Suprapubic skin (tissue), 4 donors: Measurements from ENCODE around the gene CASKIN1. TPM values are rescaled to one million over a fixed set of nuclear protein-coding genes. Genes with fewer than 3 reads are reported as not detected.

Experiments
- DNase-seq, 2 donors: peaks; one replicate each; pipeline ENCODE4 v3.0.0-alpha.2; 2019; ENCODE audit warnings: low spot score in 2 of 2
- H3K27ac ChIP-seq: fragments of 200-600 bp; sonication (generic); one replicate; pipeline ENCODE4 v1.5.1; 2019
- H3K27me3 ChIP-seq: fragments of 200-600 bp; sonication (generic); one replicate; pipeline ENCODE4 v1.5.1; 2019
- H3K36me3 ChIP-seq: fragments of 200-600 bp; sonication (generic); one replicate; pipeline ENCODE4 v1.5.1; 2019
- H3K4me1 ChIP-seq: fragments of 200-600 bp; sonication (generic); one replicate; pipeline ENCODE4 v1.5.1; 2019
- H3K4me3 ChIP-seq: fragments of 200-600 bp; sonication (generic); one replicate; pipeline ENCODE4 v1.5.1; 2019; ENCODE audit warnings: mild to moderate bottlenecking
- H3K9me3 ChIP-seq: fragments of 200-600 bp; sonication (generic); one replicate; pipeline ENCODE4 v1.5.1; 2019
- EP300 ChIP-seq: sonication (generic); formaldehyde crosslinking; IDR thresholded peaks from one replicate; pipeline ENCODE4 v1.6.1; 2017; ENCODE audit warnings: antibody characterized with exemption
- POLR2A ChIP-seq, 2 donors: fragments of 450-650 bp; IDR thresholded peaks; one replicate each; pipeline ENCODE4 v1.6.1; 2017; ENCODE audit warnings: antibody characterized with exemption in 2 of 2, mild to moderate bottlenecking in 2 of 2, moderate library complexity in 2 of 2
- POLR2AphosphoS5 ChIP-seq, 3 donors: sonication (generic); formaldehyde crosslinking; IDR thresholded peaks; one replicate each; pipeline ENCODE4 v1.6.1; 2017; ENCODE audit warnings: antibody characterized with exemption in 3 of 3
- WGBS: methylation state at CpG from one replicate; pipeline ENCODE4 v1.1.5; 2018; 5-methylcytosine and 5-hydroxymethylcytosine counted together
- total RNA-seq, 4 donors: library from RNA; depleted of rRNA; stranded (reverse); fragments of >200 nt; gene quantifications; one replicate each; pipeline ENCODE4 v1.1.0, GENCODE V29; 2016
- TF ChIP-seq, protein P1 (sequence below), 2 donors: fragments of 200-600 bp in 1 of 2; fragments of 450-650 bp in 1 of 2; sonication (generic) in 1 of 2; IDR thresholded peaks; one replicate each; pipeline ENCODE4 v1.5.1; 2016 to 2019; ENCODE audit warnings: antibody characterized with exemption in 2 of 2, mild to moderate bottlenecking in 1 of 2, moderate library complexity in 1 of 2

Gene CASKIN1
- total RNA-seq, 4 donors from 2014 or later, result 0.49 to 1.5 (median 0.78) TPM

DNA sequence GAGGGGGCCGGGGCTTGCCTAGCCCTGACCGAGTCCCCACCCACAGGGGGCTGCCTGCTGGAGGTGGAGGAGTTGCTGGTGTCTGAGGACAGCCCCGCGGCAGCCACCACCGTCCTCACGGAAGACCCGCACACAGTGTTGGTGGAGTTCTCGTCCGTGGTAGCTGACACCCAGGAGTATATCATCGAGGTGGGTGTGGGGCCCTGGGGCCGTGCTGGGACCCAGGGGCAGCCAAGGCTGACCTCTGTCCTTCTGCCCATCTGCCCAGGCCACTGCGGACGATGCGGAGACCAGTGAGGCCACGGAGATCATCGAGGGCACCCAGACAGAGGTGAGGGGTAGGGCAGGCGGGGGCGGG, 38.4 kb upstream of the CASKIN1 start:
- H3K4me1 ChIP-seq, result peaks cover 39% of the 10 kb centered on the region
- peaks cover 61% of the 10 kb centered on the region for H3K36me3 ChIP-seq
- 69% methylated on average over 2 of the region's 18 CpGs for WGBS

DNA sequence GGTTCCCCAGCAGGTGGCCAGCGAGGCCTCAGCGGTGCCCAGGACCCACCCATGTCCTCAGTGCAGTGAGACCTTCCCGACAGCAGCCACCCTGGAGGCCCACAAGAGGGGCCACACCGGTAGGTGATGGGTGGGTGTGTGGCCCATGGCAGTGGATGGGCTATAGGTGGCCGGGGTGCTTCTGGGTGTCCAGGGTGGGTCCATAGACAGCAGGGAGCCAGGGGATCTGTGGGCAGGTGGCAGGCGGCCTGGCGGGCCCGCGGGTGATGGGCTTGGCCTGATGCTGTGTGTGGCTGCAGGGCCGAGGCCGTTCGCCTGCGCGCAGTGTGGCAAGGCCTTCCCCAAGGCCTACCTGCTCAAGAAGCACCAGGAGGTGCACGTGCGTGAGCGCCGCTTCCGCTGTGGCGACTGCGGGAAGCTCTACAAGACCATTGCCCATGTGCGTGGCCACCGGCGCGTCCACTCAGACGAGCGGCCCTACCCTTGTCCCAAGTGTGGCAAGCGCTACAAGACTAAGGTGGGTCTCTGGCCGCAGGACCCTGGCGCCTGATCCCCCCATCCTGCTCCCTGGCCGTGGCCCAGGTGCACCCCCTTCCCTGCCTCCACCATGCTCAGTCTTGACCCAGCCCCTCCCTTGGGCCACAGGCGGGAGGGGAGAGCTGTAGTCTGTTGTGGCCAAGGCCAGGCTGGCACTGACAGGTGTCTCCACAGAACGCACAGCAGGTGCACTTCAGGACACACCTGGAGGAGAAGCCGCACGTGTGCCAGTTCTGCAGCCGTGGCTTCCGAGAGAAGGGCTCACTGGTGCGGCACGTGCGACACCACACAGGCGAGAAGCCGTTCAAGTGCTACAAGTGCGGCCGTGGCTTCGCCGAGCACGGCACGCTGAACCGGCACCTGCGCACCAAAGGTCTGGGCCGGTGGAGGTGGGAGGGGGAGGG, 37.7 kb upstream of the CASKIN1 start:
- H3K36me3 ChIP-seq, result peaks cover 64% of the 10 kb centered on the region

More for the DNA sequence above, 38.4 kb upstream of the CASKIN1 start:
- H3K9me3 ChIP-seq, result no peaks in the 10 kb centered on the region
- H3K4me3 ChIP-seq, result no peak overlapping the region
- H3K27me3 ChIP-seq, result peaks cover 19% of the 10 kb centered on the region
- no peak for DNase-seq
- TF ChIP-seq POLR2A (IDR thresholded peaks at IDR 0.05), result no peak
- TF ChIP-seq, protein P1, sequence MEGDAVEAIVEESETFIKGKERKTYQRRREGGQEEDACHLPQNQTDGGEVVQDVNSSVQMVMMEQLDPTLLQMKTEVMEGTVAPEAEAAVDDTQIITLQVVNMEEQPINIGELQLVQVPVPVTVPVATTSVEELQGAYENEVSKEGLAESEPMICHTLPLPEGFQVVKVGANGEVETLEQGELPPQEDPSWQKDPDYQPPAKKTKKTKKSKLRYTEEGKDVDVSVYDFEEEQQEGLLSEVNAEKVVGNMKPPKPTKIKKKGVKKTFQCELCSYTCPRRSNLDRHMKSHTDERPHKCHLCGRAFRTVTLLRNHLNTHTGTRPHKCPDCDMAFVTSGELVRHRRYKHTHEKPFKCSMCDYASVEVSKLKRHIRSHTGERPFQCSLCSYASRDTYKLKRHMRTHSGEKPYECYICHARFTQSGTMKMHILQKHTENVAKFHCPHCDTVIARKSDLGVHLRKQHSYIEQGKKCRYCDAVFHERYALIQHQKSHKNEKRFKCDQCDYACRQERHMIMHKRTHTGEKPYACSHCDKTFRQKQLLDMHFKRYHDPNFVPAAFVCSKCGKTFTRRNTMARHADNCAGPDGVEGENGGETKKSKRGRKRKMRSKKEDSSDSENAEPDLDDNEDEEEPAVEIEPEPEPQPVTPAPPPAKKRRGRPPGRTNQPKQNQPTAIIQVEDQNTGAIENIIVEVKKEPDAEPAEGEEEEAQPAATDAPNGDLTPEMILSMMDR (IDR thresholded peaks at IDR 0.05), result no peak
- TF ChIP-seq POLR2AphosphoS5 (IDR thresholded peaks at IDR 0.05), result no peak
- no peak for TF ChIP-seq EP300
- no peak overlapping the region for H3K27ac ChIP-seq

DNA sequence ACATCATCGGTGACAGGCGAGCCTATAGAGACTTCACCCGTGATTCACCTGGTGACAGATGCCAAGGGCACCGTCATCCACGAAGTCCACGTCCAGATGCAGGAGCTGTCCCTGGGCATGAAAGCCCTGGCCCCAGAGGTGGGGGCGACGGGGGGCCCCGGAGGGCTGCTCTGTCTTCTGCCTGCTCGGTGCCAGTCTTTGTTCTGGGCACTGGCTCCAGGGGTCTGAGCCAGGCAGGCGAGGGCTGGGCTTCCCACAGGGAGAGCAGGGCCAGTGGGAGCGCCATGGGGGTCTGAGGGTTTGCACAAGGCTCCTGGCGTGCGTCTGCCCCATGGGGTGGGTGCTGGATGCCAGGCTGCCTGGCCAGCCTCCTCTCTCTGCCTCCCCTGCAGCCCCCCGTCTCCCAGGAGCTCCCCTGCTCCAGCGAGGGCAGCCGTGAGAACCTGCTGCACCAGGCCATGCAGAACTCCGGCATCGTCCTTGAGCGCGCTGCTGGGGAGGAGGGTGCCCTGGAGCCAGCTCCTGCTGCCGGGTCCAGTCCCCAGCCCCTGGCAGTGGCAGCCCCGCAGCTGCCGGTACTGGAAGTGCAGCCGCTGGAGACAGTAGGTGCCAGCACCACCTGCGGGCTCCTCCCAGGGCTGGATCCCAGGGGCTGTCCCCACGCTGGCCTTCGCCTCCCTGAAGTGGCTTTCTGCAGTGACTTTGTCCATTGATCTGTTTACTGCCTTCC, 36.8 kb upstream of the CASKIN1 start:
- Histone ChIP-seq H3K4me3 (no peak overlapping the region), H3K4me1 (peaks cover 34% of the 10 kb centered on the region), H3K36me3 (peaks cover 74% of the 10 kb centered on the region), H3K27me3 (peaks cover 19% of the 10 kb centered on the region), H3K27ac (no peak overlapping the region), H3K9me3 (no peaks in the 10 kb centered on the region)
- peak in 1 of 2 donors; percentile 62 for DNase-seq
- no peak for TF ChIP-seq POLR2AphosphoS5 (IDR thresholded peaks at IDR 0.05)
- TF ChIP-seq, protein P1 (IDR thresholded peaks at IDR 0.05), result no peak
- 100% methylated on average over 5 of the region's 28 CpGs for WGBS

More for the DNA sequence above, 37.7 kb upstream of the CASKIN1 start:
- TF ChIP-seq EP300 (no peak), POLR2A (IDR thresholded peaks at IDR 0.05) (no peak), POLR2AphosphoS5 (IDR thresholded peaks at IDR 0.05) (no peak)
- TF ChIP-seq, protein P1 (IDR thresholded peaks at IDR 0.05), result no peak
- H3K4me3 ChIP-seq, result no peak overlapping the region
- peaks cover 19% of the 10 kb centered on the region for H3K27me3 ChIP-seq
- no peak overlapping the region for H3K27ac ChIP-seq
- no peaks in the 10 kb centered on the region for H3K9me3 ChIP-seq
- WGBS, result 96% methylated on average over 13 of the region's 51 CpGs
- H3K4me1 ChIP-seq, result peaks cover 39% of the 10 kb centered on the region
- peak in 1 of 2 donors; percentile 62 for DNase-seq

DNA sequence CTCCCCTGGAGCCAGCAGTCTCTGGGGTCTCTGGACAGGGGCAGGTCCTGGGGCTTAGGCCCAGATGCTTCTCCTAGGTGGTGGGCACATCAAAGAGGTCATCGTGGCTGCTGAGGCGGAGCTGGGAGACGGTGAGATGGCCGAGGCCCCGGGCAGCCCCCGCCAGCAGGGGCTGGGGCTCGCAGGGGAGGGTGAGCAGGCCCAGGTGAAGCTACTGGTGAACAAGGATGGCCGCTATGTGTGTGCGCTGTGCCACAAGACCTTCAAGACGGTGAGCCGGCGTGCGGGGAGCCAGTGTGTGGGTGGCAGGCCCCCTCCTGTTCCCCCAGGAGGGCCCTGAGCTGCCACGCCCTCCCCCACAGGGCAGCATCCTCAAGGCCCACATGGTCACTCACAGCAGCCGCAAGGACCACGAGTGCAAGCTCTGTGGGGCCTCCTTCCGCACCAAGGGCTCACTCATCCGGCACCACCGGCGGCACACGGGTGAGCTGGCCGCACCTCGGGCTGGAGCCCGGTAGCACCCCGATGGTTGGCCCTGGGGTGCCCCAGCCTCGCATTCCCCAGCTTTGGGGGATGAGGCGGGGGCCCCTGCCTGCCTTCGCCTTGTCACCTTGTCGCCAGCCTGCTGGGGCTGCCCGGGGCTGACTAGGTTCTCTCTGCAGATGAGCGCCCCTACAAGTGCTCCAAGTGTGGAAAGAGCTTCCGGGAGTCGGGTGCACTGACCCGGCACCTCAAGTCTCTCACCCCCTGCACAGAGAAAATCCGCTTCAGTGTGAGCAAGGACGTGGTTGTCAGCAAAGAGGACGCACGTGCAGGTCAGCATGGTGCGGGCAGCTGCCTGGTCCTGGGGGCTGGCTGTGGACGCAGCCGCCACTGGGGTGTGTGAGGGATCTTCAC, 35.9 kb upstream of the CASKIN1 start:
- 87% methylated on average over 16 of the region's 41 CpGs for WGBS
- Histone ChIP-seq H3K4me1 (peaks cover 28% of the 10 kb centered on the region), H3K27ac (no peak overlapping the region), H3K4me3 (no peak overlapping the region), H3K36me3 (peaks cover 76% of the 10 kb centered on the region), H3K9me3 (no peaks in the 10 kb centered on the region), H3K27me3 (peaks cover 12% of the 10 kb centered on the region)
- no peak for TF ChIP-seq POLR2A (IDR thresholded peaks at IDR 0.05)
- TF ChIP-seq, protein P1 (IDR thresholded peaks at IDR 0.05), result no peak
- no peak for TF ChIP-seq POLR2AphosphoS5 (IDR thresholded peaks at IDR 0.05)
- TF ChIP-seq EP300, result no peak
- DNase-seq, result no peak
